ENCODE measurements around the gene MYH16. TPM values are rescaled to one million over a fixed set of nuclear protein-coding genes. Genes with fewer than 3 reads are reported as not detected.
"Not testable (repeated sequence)": the region's sequence is repeated elsewhere in the genome, so short reads cannot be mapped to it uniquely, and the experiment has no call there.

MYH16 gene
- total RNA-seq, 1 experiment from 2014 or later: 2.8 TPM

DNA sequence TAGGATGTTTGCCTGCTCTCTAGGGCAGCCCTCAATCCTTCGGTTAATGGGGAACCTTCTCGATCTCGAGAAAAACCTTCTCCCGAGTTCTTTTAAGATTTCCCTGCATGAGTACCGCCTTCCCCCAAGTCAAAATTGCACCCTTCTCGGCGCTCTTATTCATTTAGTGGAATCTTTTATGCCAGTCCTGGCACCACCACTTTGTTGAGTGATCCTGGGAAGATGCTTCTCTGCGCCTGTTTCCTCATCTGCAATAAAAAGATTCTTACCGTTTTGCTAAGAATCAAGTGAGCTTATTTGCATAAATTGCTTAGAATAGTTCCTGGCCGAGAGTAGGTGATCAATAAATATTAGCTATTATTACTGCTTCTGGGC is 53.8 kb downstream of the MYH16 start:
- CTCF ChIA-PET: interaction anchor here (0.7 kb wide), 1 partner anchor 286 kb away, joined by 4 read pairs; no protein-coding TSS in a partner anchor
- Histone ChIP-seq H3F3A (ENCODE audit: low read length, unreplicated experiment) (no peaks in the 10 kb centered on the region), H3K27me3 (ENCODE audit: low read length) (no peaks in the 10 kb centered on the region), H3K27ac (ENCODE audit: low read length) (peak overlapping the region; percentile 30), H4K20me1 (ENCODE audit: low read length) (no peaks in the 10 kb centered on the region), H3K36me3 (ENCODE audit: low read depth, low read length) (no peaks in the 10 kb centered on the region), H3K9me2 (replicated peaks; ENCODE audit: low read length) (no peaks in the 10 kb centered on the region), H3K9ac (ENCODE audit: low read length) (peak overlapping the region; percentile 99), H3K4me3 (ENCODE audit: low read length) (peak overlapping the region; percentile 72), H3K9me3 (ENCODE audit: low read length) (no peaks in the 10 kb centered on the region), H3K4me1 (ENCODE audit: insufficient read depth, low read length) (peaks cover 41% of the 10 kb centered on the region), H3K4me2 (ENCODE audit: low read length) (peak overlapping the region; percentile 100), H2AFZ (ENCODE audit: low read length) (peak overlapping the region; percentile 4; the same call in 1 of the 2 replicates), H3K79me2 (ENCODE audit: low read length) (peaks cover 63% of the 10 kb centered on the region)
- no TSS peak for BruUV-seq (replicated peaks)
- DNase-seq: no peak
- POLR2A ChIA-PET (ENCODE audit: unreplicated experiment): no interaction called here
- no peak for TF ChIP-seq EZH2 (IDR thresholded peaks at IDR 0.05; ENCODE audit: low read length, unreplicated experiment)
- TF ChIP-seq, protein P1, sequence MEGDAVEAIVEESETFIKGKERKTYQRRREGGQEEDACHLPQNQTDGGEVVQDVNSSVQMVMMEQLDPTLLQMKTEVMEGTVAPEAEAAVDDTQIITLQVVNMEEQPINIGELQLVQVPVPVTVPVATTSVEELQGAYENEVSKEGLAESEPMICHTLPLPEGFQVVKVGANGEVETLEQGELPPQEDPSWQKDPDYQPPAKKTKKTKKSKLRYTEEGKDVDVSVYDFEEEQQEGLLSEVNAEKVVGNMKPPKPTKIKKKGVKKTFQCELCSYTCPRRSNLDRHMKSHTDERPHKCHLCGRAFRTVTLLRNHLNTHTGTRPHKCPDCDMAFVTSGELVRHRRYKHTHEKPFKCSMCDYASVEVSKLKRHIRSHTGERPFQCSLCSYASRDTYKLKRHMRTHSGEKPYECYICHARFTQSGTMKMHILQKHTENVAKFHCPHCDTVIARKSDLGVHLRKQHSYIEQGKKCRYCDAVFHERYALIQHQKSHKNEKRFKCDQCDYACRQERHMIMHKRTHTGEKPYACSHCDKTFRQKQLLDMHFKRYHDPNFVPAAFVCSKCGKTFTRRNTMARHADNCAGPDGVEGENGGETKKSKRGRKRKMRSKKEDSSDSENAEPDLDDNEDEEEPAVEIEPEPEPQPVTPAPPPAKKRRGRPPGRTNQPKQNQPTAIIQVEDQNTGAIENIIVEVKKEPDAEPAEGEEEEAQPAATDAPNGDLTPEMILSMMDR (conservative IDR thresholded peaks at IDR 0.05; ENCODE audit: low read depth, low read length): no peak
- no peak for ATAC-seq
- intact Hi-C loops (cut with micrococcal nuclease): loop anchor here (5.0 kb wide), 2 partner anchors 184 to 284 kb away; partner anchors contain the start of gene SMURF1

DNA sequence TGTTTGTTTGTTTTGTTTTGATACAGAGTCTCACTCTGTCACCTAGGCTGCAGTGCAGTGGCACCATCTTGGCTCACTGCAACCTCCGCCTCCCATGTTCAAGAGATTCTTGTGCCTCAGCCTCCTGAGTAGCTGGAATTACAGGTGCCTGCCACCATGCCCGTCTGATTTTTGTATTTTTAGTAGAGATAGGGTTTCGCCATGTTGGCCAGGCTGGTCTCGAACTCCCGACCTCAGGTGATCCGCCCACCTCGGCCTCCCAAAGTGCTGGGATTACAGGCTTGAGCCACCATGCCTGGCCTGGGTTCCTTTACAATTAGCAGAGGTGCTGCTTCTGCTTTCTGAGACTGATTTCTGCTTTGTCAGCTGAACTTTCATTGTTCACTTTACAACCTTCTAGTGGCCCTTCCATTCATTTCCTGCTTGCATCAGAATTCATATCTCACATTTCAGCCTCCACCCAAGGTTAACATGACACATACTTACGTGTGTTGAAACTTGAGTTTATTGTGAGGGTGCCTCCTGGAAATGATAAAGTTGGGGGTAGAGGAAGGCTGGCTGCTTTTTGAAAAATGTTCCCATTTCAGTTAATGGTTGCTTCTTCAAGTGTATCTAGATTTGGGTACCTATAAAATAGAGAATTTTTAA is 57.8 kb downstream of the MYH16 start:
- CTCF ChIA-PET: not testable (repeated sequence)

DNA sequence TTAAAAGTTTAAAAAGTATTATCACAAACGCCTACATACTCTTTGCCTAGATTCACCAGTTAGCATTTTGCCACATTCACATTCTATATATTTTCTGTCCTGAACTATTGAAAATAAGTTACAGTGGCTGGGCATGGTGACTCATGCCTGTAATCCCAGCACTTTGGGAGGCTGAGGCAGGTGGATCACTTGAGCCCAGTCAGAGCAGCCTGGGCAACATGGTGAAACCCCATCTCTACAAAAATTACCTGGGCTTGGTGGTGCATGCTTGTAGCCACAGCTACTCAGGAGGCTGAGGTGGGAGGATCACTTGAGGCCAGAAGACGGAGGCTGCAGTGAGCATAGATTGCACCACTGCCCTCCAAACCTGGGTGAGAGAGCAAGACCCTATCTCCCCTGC is 58.4 kb downstream of the MYH16 start:
- H2AFZ ChIP-seq (ENCODE audit: low read length): no peak overlapping the region
- ChIA-PET POLR2A (ENCODE audit: unreplicated experiment) (no interaction called here), CTCF (no interaction called here)
- H3K79me2 ChIP-seq (ENCODE audit: low read length): peaks cover 79% of the 10 kb centered on the region
- TF ChIP-seq EZH2phosphoT487 (IDR thresholded peaks at IDR 0.05; ENCODE audit: borderline replicate concordance, low read length) (no peak), EZH2 (IDR thresholded peaks at IDR 0.05; ENCODE audit: low read length, unreplicated experiment) (no peak)
- TF ChIP-seq, protein P1 (conservative IDR thresholded peaks at IDR 0.05; ENCODE audit: low read depth, low read length): no peak
- H3K9me2 ChIP-seq (replicated peaks; ENCODE audit: low read length): no peaks in the 10 kb centered on the region
- ATAC-seq (peak; percentile 61), DNase-seq (peak; percentile 37)
- BruUV-seq (replicated peaks): no TSS peak
- H3K4me3 ChIP-seq (ENCODE audit: low read length): peak overlapping the region; percentile 51
- H3K36me3 ChIP-seq (ENCODE audit: low read depth, low read length): peaks cover 20% of the 10 kb centered on the region
- H3K27ac ChIP-seq (ENCODE audit: low read length): peak overlapping the region; percentile 96
- H3K9me3 ChIP-seq (ENCODE audit: low read length): no peaks in the 10 kb centered on the region
- no peaks in the 10 kb centered on the region for H3K27me3 ChIP-seq (ENCODE audit: low read length)
- no peaks in the 10 kb centered on the region for H4K20me1 ChIP-seq (ENCODE audit: low read length)
- no peaks in the 10 kb centered on the region for H3F3A ChIP-seq (ENCODE audit: low read length, unreplicated experiment)
- peaks cover 45% of the 10 kb centered on the region for H3K4me1 ChIP-seq (ENCODE audit: insufficient read depth, low read length)
- H3K9ac ChIP-seq (ENCODE audit: low read length): peak overlapping the region; percentile 70
- H3K4me2 ChIP-seq (ENCODE audit: low read length): peak overlapping the region; percentile 80
- intact Hi-C loops (cut with micrococcal nuclease): no loop called here

More for the DNA sequence above, 57.8 kb downstream of the MYH16 start:
- H3K27me3 ChIP-seq (ENCODE audit: low read length); H4K20me1 ChIP-seq (ENCODE audit: low read length); intact Hi-C loops (cut with micrococcal nuclease); H3K9me3 ChIP-seq (ENCODE audit: low read length); POLR2A ChIA-PET (ENCODE audit: unreplicated experiment); H2AFZ ChIP-seq (ENCODE audit: low read length); H3F3A ChIP-seq (ENCODE audit: low read length, unreplicated experiment); H3K9me2 ChIP-seq (replicated peaks; ENCODE audit: low read length): not testable (repeated sequence)
- Histone ChIP-seq H3K4me3 (ENCODE audit: low read length) (peak overlapping the region; percentile 51; the same call in 1 of the 2 replicates), H3K27ac (ENCODE audit: low read length) (peak overlapping the region; percentile 96), H3K9ac (ENCODE audit: low read length) (peak overlapping the region; percentile 70), H3K4me1 (ENCODE audit: insufficient read depth, low read length) (peaks cover 45% of the 10 kb centered on the region), H3K36me3 (ENCODE audit: low read depth, low read length) (peaks cover 16% of the 10 kb centered on the region), H3K79me2 (ENCODE audit: low read length) (peaks cover 82% of the 10 kb centered on the region), H3K4me2 (ENCODE audit: low read length) (peak overlapping the region; percentile 80)
- peak; percentile 77 for ATAC-seq
- peak; percentile 90 for DNase-seq
- TSS peak; percentile 91 for BruUV-seq (replicated peaks)
